WI38 (cell line): ENCODE data around the gene HSPA12A.

Experiments used
- H3K4me3 ChIP-seq: 2 replicates; pipeline ENCODE4 v1.5.1; 2011; ENCODE audit warnings: low read depth, mild to moderate bottlenecking, control low read depth, low read length
- TF ChIP-seq, protein P1 (sequence below): IDR thresholded peaks from 2 replicates; pipeline ENCODE4 v1.5.1; 2012; ENCODE audit warnings: low read depth, mild to moderate bottlenecking, control low read depth, low read length

The HSPA12A gene

DNA sequence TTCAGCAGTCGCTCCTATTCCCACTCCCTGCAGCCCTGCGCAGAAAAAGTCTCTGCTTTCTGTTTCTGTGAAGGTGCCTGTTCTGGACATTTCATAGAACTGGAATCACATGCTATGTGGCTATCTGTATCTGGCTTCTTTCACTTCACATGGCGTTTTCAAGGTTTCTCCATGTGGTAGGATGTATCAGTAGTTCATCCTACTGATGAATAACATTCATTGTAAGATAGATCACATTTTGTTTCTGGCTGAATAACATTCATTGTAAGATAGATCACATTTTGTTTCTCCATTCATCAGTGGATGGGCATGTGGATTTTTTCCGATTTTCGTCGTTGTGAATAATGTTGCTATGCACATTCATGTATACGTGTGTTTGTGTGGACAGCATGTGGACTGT, 44.5 kb downstream of the HSPA12A start:
- no peak overlapping the region for H3K4me3 ChIP-seq
- TF ChIP-seq, protein P1, sequence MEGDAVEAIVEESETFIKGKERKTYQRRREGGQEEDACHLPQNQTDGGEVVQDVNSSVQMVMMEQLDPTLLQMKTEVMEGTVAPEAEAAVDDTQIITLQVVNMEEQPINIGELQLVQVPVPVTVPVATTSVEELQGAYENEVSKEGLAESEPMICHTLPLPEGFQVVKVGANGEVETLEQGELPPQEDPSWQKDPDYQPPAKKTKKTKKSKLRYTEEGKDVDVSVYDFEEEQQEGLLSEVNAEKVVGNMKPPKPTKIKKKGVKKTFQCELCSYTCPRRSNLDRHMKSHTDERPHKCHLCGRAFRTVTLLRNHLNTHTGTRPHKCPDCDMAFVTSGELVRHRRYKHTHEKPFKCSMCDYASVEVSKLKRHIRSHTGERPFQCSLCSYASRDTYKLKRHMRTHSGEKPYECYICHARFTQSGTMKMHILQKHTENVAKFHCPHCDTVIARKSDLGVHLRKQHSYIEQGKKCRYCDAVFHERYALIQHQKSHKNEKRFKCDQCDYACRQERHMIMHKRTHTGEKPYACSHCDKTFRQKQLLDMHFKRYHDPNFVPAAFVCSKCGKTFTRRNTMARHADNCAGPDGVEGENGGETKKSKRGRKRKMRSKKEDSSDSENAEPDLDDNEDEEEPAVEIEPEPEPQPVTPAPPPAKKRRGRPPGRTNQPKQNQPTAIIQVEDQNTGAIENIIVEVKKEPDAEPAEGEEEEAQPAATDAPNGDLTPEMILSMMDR, result no peak

DNA sequence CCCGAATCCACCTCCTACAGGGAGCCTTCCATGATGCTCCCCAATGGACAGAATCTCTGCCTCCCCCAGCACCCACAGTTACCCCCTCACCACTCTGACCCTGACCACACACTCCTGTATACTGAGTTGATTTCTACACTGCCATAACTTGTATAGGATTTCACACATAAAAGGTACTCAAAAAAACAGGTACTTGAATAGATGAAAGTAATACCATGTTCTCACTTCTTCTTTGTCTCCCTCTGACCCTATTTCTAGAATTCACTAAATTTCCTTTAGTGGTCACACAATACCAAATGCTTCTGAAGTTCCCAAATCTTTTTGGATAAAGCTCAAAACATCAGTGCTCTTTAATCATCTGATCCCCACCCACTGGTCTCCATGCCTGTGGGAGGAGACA, 45.4 kb downstream of the HSPA12A start:
- no peak overlapping the region for H3K4me3 ChIP-seq
- TF ChIP-seq, protein P1, result no peak

DNA sequence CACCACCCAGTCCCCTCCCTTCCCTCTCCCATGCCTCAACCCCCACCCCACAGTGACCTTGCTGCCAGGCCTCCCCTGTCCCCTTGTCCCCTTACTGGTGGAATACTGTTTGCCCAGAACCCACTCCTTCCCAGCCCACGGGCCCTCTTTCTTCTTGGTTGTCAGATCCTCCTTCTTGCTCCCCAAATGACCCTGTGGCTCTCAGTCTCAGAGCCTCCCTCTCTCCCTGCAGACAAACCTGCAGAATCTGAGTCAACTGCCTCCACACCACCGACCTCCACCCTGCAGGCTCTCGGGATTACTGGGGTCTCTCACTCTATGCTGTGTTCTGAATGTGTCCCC, 47.5 kb downstream of the HSPA12A start:
- H3K4me3 ChIP-seq, result no peak overlapping the region
- TF ChIP-seq, protein P1, result no peak

DNA sequence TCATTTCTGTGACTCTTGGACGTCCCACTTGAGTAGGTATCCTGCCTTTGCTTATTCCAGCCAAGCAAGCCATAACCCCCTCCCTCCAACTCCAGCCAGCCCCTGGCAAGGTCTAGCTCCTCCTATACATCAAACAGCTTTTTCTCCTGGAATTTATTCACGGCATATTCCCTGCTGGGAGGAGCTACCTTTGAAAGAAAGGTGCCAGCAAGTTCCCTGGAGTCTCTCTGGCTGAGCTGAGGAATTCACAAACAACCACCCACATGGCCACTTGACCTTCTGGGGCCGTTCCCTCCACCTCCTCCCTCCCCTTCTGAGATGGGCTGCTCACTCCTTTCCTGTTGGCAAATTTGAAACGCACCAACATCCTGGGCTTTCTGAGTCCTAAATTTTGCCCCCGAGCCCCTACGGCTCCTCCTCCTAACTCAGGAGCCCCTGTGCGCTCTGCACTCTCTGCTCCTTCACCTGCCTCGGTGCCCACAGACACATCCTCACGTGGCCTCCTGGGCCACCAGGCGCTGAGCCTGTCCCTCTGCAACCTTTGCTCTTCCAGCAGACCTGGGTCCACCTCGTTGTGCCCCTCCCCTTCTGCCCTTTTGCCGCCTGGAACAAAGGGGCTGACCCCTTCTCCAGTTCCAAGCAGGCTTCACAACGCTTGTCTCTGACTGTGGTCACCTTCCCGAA, 48.0 kb downstream of the HSPA12A start:
- H3K4me3 ChIP-seq, result no peak overlapping the region
- TF ChIP-seq, protein P1, result no peak

DNA sequence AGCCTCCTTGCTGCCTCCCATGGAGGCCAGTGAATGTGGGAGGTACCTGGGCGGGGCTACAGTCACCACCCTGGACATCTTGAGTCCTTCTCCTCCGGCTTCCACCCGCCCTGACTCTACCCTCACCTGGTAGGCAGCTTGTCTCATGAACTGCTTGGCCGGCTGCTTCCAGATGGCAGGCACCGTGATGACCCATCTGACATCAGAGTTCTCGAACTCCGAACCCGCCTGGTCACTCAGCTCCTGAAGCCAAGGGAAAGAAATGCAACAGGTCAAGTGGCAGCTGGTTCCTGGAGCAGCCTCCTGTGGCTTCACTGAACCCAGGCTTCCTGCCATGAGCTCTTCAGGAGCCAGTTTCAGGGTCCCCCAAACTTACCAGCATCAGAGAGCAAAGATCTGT, 50.1 kb downstream of the HSPA12A start:
- TF ChIP-seq, protein P1, result no peak
- no peak overlapping the region for H3K4me3 ChIP-seq

DNA sequence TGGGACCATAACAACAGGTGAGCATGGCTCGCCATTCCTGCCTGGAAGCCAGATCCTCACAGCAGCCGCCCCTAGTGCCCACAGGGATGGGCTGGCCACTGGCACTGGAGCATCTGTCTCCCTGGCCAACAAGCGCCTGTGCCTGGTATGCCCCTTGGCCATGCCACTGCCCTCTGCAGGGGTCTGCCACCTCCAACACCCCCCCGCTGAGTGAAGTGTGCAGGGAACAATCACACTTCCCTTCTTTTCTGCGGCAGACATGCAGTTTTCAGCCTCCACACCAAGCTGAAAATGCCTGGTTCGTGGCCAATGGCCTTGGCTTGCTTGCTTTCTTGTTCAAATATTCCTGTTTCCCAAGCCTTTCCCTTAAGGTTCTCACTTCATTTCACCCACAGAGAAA, 50.7 kb downstream of the HSPA12A start:
- TF ChIP-seq, protein P1, result no peak
- no peak overlapping the region for H3K4me3 ChIP-seq

DNA sequence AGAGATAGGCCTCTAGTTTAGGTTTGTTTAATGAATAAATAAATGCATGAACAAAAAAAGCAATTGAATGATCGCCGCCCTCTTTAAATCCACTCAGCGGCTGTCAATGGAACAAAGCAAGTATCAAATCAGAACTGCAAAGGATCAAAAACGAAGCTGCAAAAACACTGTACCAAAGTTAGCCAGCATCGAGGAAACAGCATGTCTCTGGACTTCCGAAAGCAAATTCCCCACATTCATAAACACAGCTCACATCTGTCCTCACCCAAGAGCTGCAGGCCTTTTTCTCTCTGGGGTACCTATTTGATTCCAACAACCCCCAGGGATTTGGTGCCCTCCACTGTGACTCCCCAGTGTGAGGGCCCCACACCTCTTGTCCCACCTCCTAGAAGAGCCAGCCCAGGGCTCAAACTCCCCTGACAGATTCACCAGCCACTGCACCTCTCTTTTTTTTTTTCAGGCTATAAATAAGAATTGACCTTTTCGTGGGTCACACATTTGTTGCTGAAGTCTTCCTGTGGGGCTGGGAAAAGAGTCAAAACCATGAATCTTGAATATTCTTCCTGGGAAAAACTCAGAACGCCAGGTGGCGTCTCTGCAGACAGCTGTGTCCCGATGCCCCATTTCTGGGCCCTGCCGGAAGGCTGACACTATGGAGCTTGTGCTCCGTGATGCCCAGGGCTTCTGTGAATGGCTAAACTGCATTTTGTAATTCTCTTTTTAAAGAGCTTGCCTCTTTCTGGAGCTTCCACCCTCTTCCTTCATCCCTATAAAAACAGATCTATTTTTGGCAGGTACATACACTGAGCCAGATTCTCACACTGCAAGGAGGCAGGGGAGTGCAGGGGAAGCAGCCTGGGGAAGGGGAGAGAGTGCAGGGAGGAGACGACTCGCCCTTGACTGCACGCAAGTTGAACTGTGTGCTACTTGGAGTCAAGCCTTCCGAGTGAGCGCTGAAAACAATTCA, 51.7 kb downstream of the HSPA12A start:
- H3K4me3 ChIP-seq, result no peak overlapping the region
- TF ChIP-seq, protein P1, result no peak
